ENCODE data around the gene PNPLA5. TPM values are rescaled to one million over a fixed set of nuclear protein-coding genes. Genes with fewer than 3 reads are reported as not detected.

Gene PNPLA5
- total RNA-seq, 1 donor from 2014 or later: not detected

DNA sequence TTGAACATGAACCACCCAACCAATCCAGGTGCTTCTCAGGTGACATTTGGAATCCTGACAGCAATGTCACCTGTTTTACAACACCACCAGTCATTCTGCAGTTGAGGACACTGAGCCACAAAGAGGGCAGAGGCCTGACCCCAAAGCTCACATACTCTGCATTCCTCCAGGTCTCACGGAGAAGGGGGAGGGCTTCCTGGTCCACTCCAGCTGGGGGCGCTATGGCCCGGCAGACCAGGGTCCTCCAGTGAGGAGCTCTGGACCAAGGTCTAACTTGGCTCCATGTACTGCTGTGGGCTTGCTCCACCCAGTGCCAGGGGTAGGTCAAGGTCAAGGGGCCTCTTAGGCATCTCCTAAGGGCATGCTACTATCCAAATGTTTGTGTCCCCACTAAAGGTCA is 30.3 kb upstream of the PNPLA5 start:
- H3K27ac Mint-ChIP-seq: no peak overlapping the region
- TF ChIP-seq, protein P1, sequence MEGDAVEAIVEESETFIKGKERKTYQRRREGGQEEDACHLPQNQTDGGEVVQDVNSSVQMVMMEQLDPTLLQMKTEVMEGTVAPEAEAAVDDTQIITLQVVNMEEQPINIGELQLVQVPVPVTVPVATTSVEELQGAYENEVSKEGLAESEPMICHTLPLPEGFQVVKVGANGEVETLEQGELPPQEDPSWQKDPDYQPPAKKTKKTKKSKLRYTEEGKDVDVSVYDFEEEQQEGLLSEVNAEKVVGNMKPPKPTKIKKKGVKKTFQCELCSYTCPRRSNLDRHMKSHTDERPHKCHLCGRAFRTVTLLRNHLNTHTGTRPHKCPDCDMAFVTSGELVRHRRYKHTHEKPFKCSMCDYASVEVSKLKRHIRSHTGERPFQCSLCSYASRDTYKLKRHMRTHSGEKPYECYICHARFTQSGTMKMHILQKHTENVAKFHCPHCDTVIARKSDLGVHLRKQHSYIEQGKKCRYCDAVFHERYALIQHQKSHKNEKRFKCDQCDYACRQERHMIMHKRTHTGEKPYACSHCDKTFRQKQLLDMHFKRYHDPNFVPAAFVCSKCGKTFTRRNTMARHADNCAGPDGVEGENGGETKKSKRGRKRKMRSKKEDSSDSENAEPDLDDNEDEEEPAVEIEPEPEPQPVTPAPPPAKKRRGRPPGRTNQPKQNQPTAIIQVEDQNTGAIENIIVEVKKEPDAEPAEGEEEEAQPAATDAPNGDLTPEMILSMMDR (conservative IDR thresholded peaks at IDR 0.05): no peak
- H3K4me3 Mint-ChIP-seq: no peak overlapping the region
- H3K9me3 Mint-ChIP-seq: no peaks in the 10 kb centered on the region
- no peaks in the 10 kb centered on the region for H3K36me3 Mint-ChIP-seq
- no peak for DNase-seq (ENCODE audit: extremely low spot score, unreplicated experiment)
- peaks cover 7% of the 10 kb centered on the region for H3K27me3 Mint-ChIP-seq
- H3K4me1 Mint-ChIP-seq (ENCODE audit: unreplicated experiment): peaks cover 14% of the 10 kb centered on the region

DNA sequence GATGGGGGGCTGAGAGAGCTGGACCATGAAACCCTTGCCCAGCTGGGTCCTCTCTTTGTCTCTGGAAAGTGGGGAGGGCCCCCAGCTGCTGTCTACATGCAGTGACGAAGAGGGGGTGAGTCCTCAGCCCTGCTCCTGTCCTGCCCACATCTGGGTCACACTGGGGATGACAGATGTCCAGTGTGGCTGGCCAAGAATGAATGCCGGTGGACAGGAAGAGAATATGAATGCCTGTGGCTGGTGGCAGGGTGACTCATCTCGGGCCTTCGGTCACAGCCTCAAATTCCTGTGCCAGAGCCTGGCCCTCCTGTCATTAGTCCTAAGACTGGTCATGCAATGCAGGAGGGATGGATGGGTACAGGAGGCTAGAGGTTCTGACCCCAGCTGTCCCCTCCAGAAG is 29.6 kb upstream of the PNPLA5 start:
- TF ChIP-seq, protein P1 (conservative IDR thresholded peaks at IDR 0.05): no peak
- H3K4me1 Mint-ChIP-seq (ENCODE audit: unreplicated experiment): peaks cover 14% of the 10 kb centered on the region
- H3K9me3 Mint-ChIP-seq: no peaks in the 10 kb centered on the region
- no peaks in the 10 kb centered on the region for H3K36me3 Mint-ChIP-seq
- peaks cover 7% of the 10 kb centered on the region for H3K27me3 Mint-ChIP-seq
- no peak overlapping the region for H3K27ac Mint-ChIP-seq
- no peak overlapping the region for H3K4me3 Mint-ChIP-seq
- DNase-seq (ENCODE audit: extremely low spot score, unreplicated experiment): no peak

DNA sequence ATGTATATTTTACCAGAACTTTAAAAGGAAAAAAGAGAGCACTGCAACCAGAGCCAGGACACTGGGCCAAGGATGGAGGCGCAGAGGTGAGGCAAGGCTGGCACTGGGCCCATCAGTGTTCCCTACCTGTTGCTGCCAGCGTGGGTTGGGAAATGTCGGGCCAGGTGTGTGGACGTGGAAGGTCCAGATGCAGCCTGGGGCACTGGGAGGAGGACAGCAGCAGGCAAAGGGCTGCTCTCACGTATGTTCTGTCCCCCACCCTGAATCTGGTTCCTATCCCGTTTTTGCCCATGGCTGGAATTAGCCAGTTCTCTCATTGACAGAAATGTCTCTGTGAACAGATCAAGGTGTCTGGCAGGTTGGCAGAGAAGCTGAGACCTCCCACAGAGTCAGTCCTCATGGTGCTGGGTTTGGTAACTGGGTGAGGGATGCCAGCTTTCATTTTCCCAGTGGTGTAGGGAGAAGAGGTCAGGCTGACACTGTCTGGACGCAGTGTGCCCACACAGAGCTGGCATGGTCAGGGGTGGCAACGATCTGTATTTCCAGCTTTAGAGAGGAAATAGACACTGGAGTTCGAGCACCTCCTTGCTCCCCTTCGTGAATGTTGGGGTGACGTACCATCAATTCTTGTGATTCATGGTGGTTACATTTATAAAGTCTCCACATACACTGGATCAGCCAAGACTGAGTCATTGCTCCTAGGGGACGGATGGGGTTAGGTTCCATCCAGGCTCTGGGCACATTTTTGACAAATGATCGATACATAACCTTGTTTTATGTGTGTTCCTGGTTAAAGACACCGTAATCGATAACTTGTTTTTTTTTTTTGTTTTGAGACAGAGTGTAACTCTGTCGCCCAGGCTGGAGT is 27.5 kb upstream of the PNPLA5 start:
- no peaks in the 10 kb centered on the region for H3K36me3 Mint-ChIP-seq
- no peaks in the 10 kb centered on the region for H3K9me3 Mint-ChIP-seq
- no peak overlapping the region for H3K27ac Mint-ChIP-seq
- TF ChIP-seq, protein P1 (conservative IDR thresholded peaks at IDR 0.05): no peak
- no peak for DNase-seq (ENCODE audit: extremely low spot score, unreplicated experiment)
- no peak overlapping the region for H3K4me3 Mint-ChIP-seq
- peaks cover 5% of the 10 kb centered on the region for H3K4me1 Mint-ChIP-seq (ENCODE audit: unreplicated experiment)
- peaks cover 7% of the 10 kb centered on the region for H3K27me3 Mint-ChIP-seq

DNA sequence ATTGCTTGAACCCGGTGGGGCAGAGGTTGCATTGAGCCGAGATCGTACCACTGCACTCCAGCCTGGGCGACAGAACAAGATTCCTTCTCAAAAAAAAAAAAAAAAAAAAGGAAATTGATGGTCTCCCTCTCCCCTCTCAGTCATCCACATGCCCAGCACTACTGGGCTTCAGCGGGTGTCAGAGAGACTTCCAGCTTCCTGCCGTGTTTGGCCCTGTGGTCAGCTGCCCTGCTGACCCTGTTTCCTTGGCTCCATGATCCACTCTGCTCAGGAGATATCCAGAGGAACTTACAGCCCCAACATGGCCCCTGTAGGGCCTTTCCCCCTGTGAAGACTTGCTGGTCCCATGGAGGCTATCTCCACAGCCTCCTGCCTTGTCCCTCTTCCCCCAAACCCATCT is 25.7 kb upstream of the PNPLA5 start:
- no peak for DNase-seq (ENCODE audit: extremely low spot score, unreplicated experiment)
- no peaks in the 10 kb centered on the region for H3K9me3 Mint-ChIP-seq
- TF ChIP-seq, protein P1 (conservative IDR thresholded peaks at IDR 0.05): no peak
- no peaks in the 10 kb centered on the region for H3K36me3 Mint-ChIP-seq
- no peaks in the 10 kb centered on the region for H3K4me1 Mint-ChIP-seq (ENCODE audit: unreplicated experiment)
- H3K27ac Mint-ChIP-seq: no peak overlapping the region
- H3K4me3 Mint-ChIP-seq: no peak overlapping the region
- H3K27me3 Mint-ChIP-seq: peaks cover 8% of the 10 kb centered on the region

DNA sequence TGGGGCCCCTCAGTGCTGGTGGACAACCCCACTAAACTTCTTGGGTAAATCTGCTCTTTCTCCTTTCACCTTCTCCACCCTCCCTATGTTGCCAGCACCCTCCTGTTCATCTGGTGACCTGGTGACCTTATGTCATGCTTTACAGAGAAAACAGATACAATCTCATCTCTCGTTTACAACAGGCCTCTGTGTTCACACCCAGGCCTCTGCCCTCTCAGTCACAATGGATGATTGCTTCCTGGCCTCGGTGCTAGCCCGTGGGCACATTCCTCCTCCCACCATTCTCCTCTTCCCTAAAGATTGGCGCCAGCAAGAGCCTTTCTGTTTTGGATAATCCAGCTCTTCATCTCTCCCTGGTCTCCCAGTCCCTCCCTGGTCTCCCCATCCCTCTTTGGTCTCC is 19.5 kb upstream of the PNPLA5 start:
- Mint-ChIP-seq H3K4me1 (ENCODE audit: unreplicated experiment) (peaks cover 8% of the 10 kb centered on the region), H3K36me3 (no peaks in the 10 kb centered on the region), H3K27ac (no peak overlapping the region), H3K9me3 (no peaks in the 10 kb centered on the region), H3K4me3 (no peak overlapping the region), H3K27me3 (peaks cover 42% of the 10 kb centered on the region)
- TF ChIP-seq, protein P1 (conservative IDR thresholded peaks at IDR 0.05): no peak
- no peak for DNase-seq (ENCODE audit: extremely low spot score, unreplicated experiment)

Measured in type B pancreatic cell (in vitro differentiated cells).